ENCODE measurements around the gene HMOX1. TPM values are rescaled to one million over a fixed set of nuclear protein-coding genes. Genes with fewer than 3 reads are reported as not detected.

The HMOX1 gene
- total and polyA plus RNA-seq, 2 of the 13 experiments (the other 11 are each of a cell fraction or from before 2014, with no cell fraction given): 53.6 to 67.4 TPM

GRCh38 chr22:35350539-35351503 lies 30.1 kb upstream of the HMOX1 start (continued):
- no peak for TF ChIP-seq LRRFIP1 (CRISPR knock-in tag; conservative IDR thresholded peaks at IDR 0.05)
- no peak for TF ChIP-seq ZNF24 (IDR thresholded peaks at IDR 0.05)
- TF ChIP-seq CSRNP1 (CRISPR knock-in tag; IDR thresholded peaks at IDR 0.05): peak; percentile 32; the same call in 1 of the 2 replicates
- no peak for TF ChIP-seq ZNF713 (CRISPR knock-in tag; IDR thresholded peaks at IDR 0.05)
- TF ChIP-seq NCOR1 (IDR thresholded peaks at IDR 0.05; ENCODE audit: borderline replicate concordance, low read length): no peak
- no peak for TF ChIP-seq MED8 (CRISPR knock-in tag; IDR thresholded peaks at IDR 0.05; ENCODE audit: insufficient replicate concordance)
- TF ChIP-seq KLF13 (CRISPR knock-in tag; IDR thresholded peaks at IDR 0.05): no peak
- TF ChIP-seq TFAP4 (IDR thresholded peaks at IDR 0.05; ENCODE audit: borderline replicate concordance, low read depth): no peak
- no peak for TF ChIP-seq ZNF468 (CRISPR knock-in tag; IDR thresholded peaks at IDR 0.05)
- no peak for TF ChIP-seq MLLT10 (CRISPR knock-in tag; IDR thresholded peaks at IDR 0.05)
- TF ChIP-seq GLI4 (CRISPR knock-in tag; IDR thresholded peaks at IDR 0.05; ENCODE audit: borderline replicate concordance): no peak
- peak; percentile 19 for TF ChIP-seq ASH2L (IDR thresholded peaks at IDR 0.05; ENCODE audit: insufficient read length, low read depth, low read length)
- no peak for TF ChIP-seq CENPT (CRISPR knock-in tag; IDR thresholded peaks at IDR 0.05; ENCODE audit: low read depth)
- TF ChIP-seq NFIC (IDR thresholded peaks at IDR 0.05; ENCODE audit: low read length): no peak
- 0 out of 2 replicates have a peak, but pooled peaks have one; percentile 59 for TF ChIP-seq KLF11 (CRISPR knock-in tag; IDR thresholded peaks at IDR 0.05)
- TF ChIP-seq PHF8 (CRISPR knock-in tag; IDR thresholded peaks at IDR 0.05): no peak; the same call in 1 of the 2 replicates
- no peak for TF ChIP-seq STAT6 (CRISPR knock-in tag; IDR thresholded peaks at IDR 0.05; ENCODE audit: borderline replicate concordance)
- TF ChIP-seq ZNF20 (CRISPR knock-in tag; IDR thresholded peaks at IDR 0.05): no peak
- no peak for TF ChIP-seq ZNF768 (CRISPR knock-in tag; IDR thresholded peaks at IDR 0.05)
- TF ChIP-seq SMARCC2 (IDR thresholded peaks at IDR 0.05): no peak
- no peak; the same call in none of the 2 replicates for TF ChIP-seq PHF21A (CRISPR knock-in tag; IDR thresholded peaks at IDR 0.05)
